GM12878 (cell line): ENCODE data around the gene AQP3.

ENCODE experiments used
- BACH1 ChIP-seq: fragments of 450-650 bp; IDR thresholded peaks from 2 replicates; pipeline ENCODE4 v1.6.1; 2017; ENCODE audit warnings: mild to moderate bottlenecking, borderline replicate concordance
- CHD4 ChIP-seq: fragments of 200-600 bp; sonication (generic); IDR thresholded peaks from 2 replicates; pipeline ENCODE4 v1.6.1; 2016; ENCODE audit warnings: mild to moderate bottlenecking
- MXI1 ChIP-seq: fragments of 150-350 bp; IDR thresholded peaks from 2 replicates; pipeline ENCODE4 v1.6.1; 2011; ENCODE audit warnings: low read depth, mild to moderate bottlenecking, inconsistent platforms, low read length, improper control_type of control experiment
- YBX1 ChIP-seq: fragments of 450-650 bp; IDR thresholded peaks from 2 replicates; pipeline ENCODE4 v1.6.1; 2016; ENCODE audit warnings: antibody characterized with exemption

- TF ChIP-seq YBX1, result no peak
- TF ChIP-seq BACH1, result no peak
- TF ChIP-seq CHD4, result no peak
- no peak for TF ChIP-seq MXI1
Observed at GRCh38 chr9:33464045-33464636, 16.7 kb upstream of the AQP3 start.
